CD4-positive, alpha-beta memory T cell (primary cell): ENCODE data around the gene NKAIN2. TPM values are rescaled to one million over a fixed set of nuclear protein-coding genes. Genes with fewer than 3 reads are reported as not detected.
"Not testable (repeated sequence)": the region's sequence is repeated elsewhere in the genome, so short reads cannot be mapped to it uniquely, and the experiment has no call there.

Experiments used
- CTCF ChIA-PET: fragments of 350-600 bp; sonication (Branson Sonifier 250); formaldehyde crosslinking; loops from one replicate; lab custom pipeline; 2021; ENCODE audit warnings: inconsistent platforms; ENCODE audit not compliant: partially characterized antibody; lab: Charles Lee
- POLR2A ChIA-PET: fragments of 350-600 bp; sonication (Branson Sonifier 250); formaldehyde crosslinking; loops from one replicate; lab custom pipeline; 2021; ENCODE audit not compliant: partially characterized antibody; lab: Charles Lee
- DNase-seq, 5 donors: peaks; one replicate each; pipeline versions ENCODE4 v3.0.0 to v3.0.0-alpha.2; 2020 to 2022; ENCODE audit warnings: mixed read lengths in 1 of 5
- H3K27ac ChIP-seq: one replicate; pipeline ENCODE4 v1.7.0; 2013; ENCODE audit warnings: low read depth, low read length
- H3K27me3 ChIP-seq: 2 replicates; pipeline ENCODE4 v1.7.0; 2013; ENCODE audit warnings: mild to moderate bottlenecking, low read length, moderate library complexity; ENCODE audit not compliant: insufficient read depth
- H3K36me3 ChIP-seq: 2 replicates; pipeline ENCODE4 v1.7.0; 2013; ENCODE audit warnings: mild to moderate bottlenecking, low read length, moderate library complexity; ENCODE audit not compliant: insufficient read depth
- H3K4me1 ChIP-seq: 2 replicates; pipeline ENCODE4 v1.7.0; 2013; ENCODE audit warnings: mild to moderate bottlenecking, low read length, moderate library complexity; ENCODE audit not compliant: insufficient read depth
- H3K4me3 ChIP-seq, 2 donors: one replicate each; pipeline ENCODE4 v1.7.0; 2013; ENCODE audit warnings: low read length in 2 of 2, mild to moderate bottlenecking in 1 of 2
- H3K9me3 ChIP-seq, 2 donors: one replicate each; pipeline ENCODE4 v1.7.0; 2013; ENCODE audit warnings: low read length in 2 of 2, control low read depth in 1 of 2; ENCODE audit not compliant: control insufficient read depth in 1 of 2
- H3K27ac Mint-ChIP-seq, 7 donors: one replicate each; pipeline ENCODE4 v1.8.0; 2020 to 2021; ENCODE audit warnings: mixed read lengths in 7 of 7, mild to moderate bottlenecking in 6 of 7, inconsistent platforms in 3 of 7, moderate library complexity in 3 of 7
- H3K27me3 Mint-ChIP-seq, 2 donors: one replicate each; pipeline ENCODE4 v1.8.0; 2020 to 2021; ENCODE audit warnings: mixed read lengths in 2 of 2
- H3K36me3 Mint-ChIP-seq, 2 donors: one replicate each; pipeline ENCODE4 v1.8.0; 2020 to 2021; ENCODE audit warnings: mixed read lengths in 2 of 2, inconsistent platforms in 1 of 2, mild to moderate bottlenecking in 1 of 2
- H3K4me1 Mint-ChIP-seq, 4 donors: one replicate each; pipeline ENCODE4 v1.8.0; 2020 to 2021; ENCODE audit warnings: mixed read lengths in 4 of 4, mild to moderate bottlenecking in 1 of 4
- H3K4me3 Mint-ChIP-seq, 8 donors: one replicate each; pipeline ENCODE4 v1.8.0; 2020 to 2021; ENCODE audit warnings: mixed read lengths in 8 of 8, mild to moderate bottlenecking in 7 of 8, moderate library complexity in 6 of 8, inconsistent platforms in 3 of 8
- H3K9me3 Mint-ChIP-seq, 8 donors: one replicate each; pipeline ENCODE4 v1.8.0; 2020 to 2021; ENCODE audit warnings: mixed read lengths in 8 of 8, mild to moderate bottlenecking in 5 of 8, inconsistent platforms in 3 of 8, moderate library complexity in 1 of 8
- intact Hi-C: fragments of 100-400 bp; cut with micrococcal nuclease; formaldehyde crosslinking; loops from one replicate; pipeline ENCODE4 v1.15.1; 2023
- polyA plus RNA-seq, 2 donors: library from polyadenylated mRNA; unstranded; fragments of 300-500 nt; fragmentation: Illumina TruSeq; gene quantifications; one replicate each; pipeline ENCODE4 v1.2.3, GENCODE V29; 2021
- total RNA-seq, 2 experiments: library from RNA; stranded (reverse); gene quantifications; one replicate each; pipeline ENCODE4 v1.2.3, GENCODE V29; 2021

NKAIN2 gene
- total and polyA plus RNA-seq, 4 experiments from 2014 or later, result not detected

- Histone ChIP-seq H3K9me3 (no peaks in the 10 kb centered on the region), H3K36me3 (no peaks in the 10 kb centered on the region), H3K4me1 (no peaks in the 10 kb centered on the region), H3K27me3 (no peaks in the 10 kb centered on the region), H3K27ac (no peak overlapping the region), H3K4me3 (no peak overlapping the region)
- H3K9me3 Mint-ChIP-seq, result peaks cover 0 to 6% (median 0%) of the 10 kb centered on the region in 8 donors
- intact Hi-C loops, result no loop called here
- H3K36me3 Mint-ChIP-seq, result no peaks in the 10 kb centered on the region
- no peak for DNase-seq
- no peaks in the 10 kb centered on the region for H3K27me3 Mint-ChIP-seq
- no peak overlapping the region for H3K4me3 Mint-ChIP-seq
- H3K4me1 Mint-ChIP-seq, result no peaks in the 10 kb centered on the region
- no peak overlapping the region for H3K27ac Mint-ChIP-seq
- CTCF ChIA-PET, result no interaction called here
- POLR2A ChIA-PET, result no interaction called here
These were observed 733.2 kb downstream of the NKAIN2 start for GRCh38 chr6:124536842-124537191.

- Mint-ChIP-seq H3K27ac (no peak overlapping the region), H3K4me1 (no peaks in the 10 kb centered on the region), H3K4me3 (no peak overlapping the region), H3K9me3 (peaks cover 0 to 2% (median 0%) of the 10 kb centered on the region in 8 donors), H3K36me3 (no peaks in the 10 kb centered on the region), H3K27me3 (no peaks in the 10 kb centered on the region)
- DNase-seq, result no peak
- no peaks in the 10 kb centered on the region for H3K27me3 ChIP-seq
- no peak overlapping the region for H3K27ac ChIP-seq
- no peaks in the 10 kb centered on the region for H3K36me3 ChIP-seq
- H3K4me3 ChIP-seq, result no peak overlapping the region
- POLR2A ChIA-PET, result no interaction called here
- intact Hi-C loops, result no loop called here
- H3K9me3 ChIP-seq, result no peaks in the 10 kb centered on the region
- no peaks in the 10 kb centered on the region for H3K4me1 ChIP-seq
- CTCF ChIA-PET, result no interaction called here
These were observed 735.4 kb downstream of the NKAIN2 start for GRCh38 chr6:124539096-124539495.

- no peaks in the 10 kb centered on the region for H3K4me1 ChIP-seq
- intact Hi-C loops, result no loop called here
- peaks cover 0 to 6% (median 0%) of the 10 kb centered on the region in 8 donors for H3K9me3 Mint-ChIP-seq
- CTCF ChIA-PET, result no interaction called here
- H3K36me3 Mint-ChIP-seq, result no peaks in the 10 kb centered on the region
- POLR2A ChIA-PET, result no interaction called here
- no peak overlapping the region for H3K4me3 Mint-ChIP-seq
- no peaks in the 10 kb centered on the region for H3K27me3 Mint-ChIP-seq
- no peaks in the 10 kb centered on the region for H3K36me3 ChIP-seq
- H3K4me3 ChIP-seq, result no peak overlapping the region
- no peaks in the 10 kb centered on the region for H3K9me3 ChIP-seq
- no peak overlapping the region for H3K27ac Mint-ChIP-seq
- no peaks in the 10 kb centered on the region for H3K27me3 ChIP-seq
- no peak overlapping the region for H3K27ac ChIP-seq
- DNase-seq, result no peak
- no peaks in the 10 kb centered on the region for H3K4me1 Mint-ChIP-seq
These were observed 737.9 kb downstream of the NKAIN2 start for GRCh38 chr6:124541573-124541972.

GRCh38 chr6:124546601-124547000 lies 742.9 kb downstream of the NKAIN2 start:
- Mint-ChIP-seq H3K36me3 (no peaks in the 10 kb centered on the region), H3K27me3 (no peaks in the 10 kb centered on the region), H3K27ac (no peak overlapping the region), H3K4me1 (no peaks in the 10 kb centered on the region), H3K4me3 (no peak overlapping the region), H3K9me3 (peaks cover 0 to 4% (median 0%) of the 10 kb centered on the region in 8 donors)
- no peaks in the 10 kb centered on the region for H3K9me3 ChIP-seq
- H3K36me3 ChIP-seq, result no peaks in the 10 kb centered on the region
- no peaks in the 10 kb centered on the region for H3K27me3 ChIP-seq
- no peak overlapping the region for H3K4me3 ChIP-seq
- intact Hi-C loops, result no loop called here
- no peak overlapping the region for H3K27ac ChIP-seq
- H3K4me1 ChIP-seq, result no peaks in the 10 kb centered on the region
- ChIA-PET CTCF (no interaction called here), POLR2A (no interaction called here)
- DNase-seq, result no peak

GRCh38 chr6:124551711-124552233 lies 748.1 kb downstream of the NKAIN2 start:
- H3K9me3 Mint-ChIP-seq, result peaks cover 0 to 4% (median 2%) of the 10 kb centered on the region in 8 donors
- intact Hi-C loops, result no loop called here
- Histone ChIP-seq H3K9me3 (no peaks in the 10 kb centered on the region), H3K4me3 (no peak overlapping the region), H3K36me3 (no peaks in the 10 kb centered on the region), H3K27me3 (no peaks in the 10 kb centered on the region), H3K27ac (no peak overlapping the region), H3K4me1 (no peaks in the 10 kb centered on the region)
- H3K36me3 Mint-ChIP-seq, result no peaks in the 10 kb centered on the region
- DNase-seq, result no peak
- H3K4me3 Mint-ChIP-seq, result no peak overlapping the region
- H3K27ac Mint-ChIP-seq, result no peak overlapping the region
- no peaks in the 10 kb centered on the region for H3K4me1 Mint-ChIP-seq
- no peaks in the 10 kb centered on the region for H3K27me3 Mint-ChIP-seq
- POLR2A ChIA-PET, result no interaction called here
- CTCF ChIA-PET, result no interaction called here

- H3K36me3 Mint-ChIP-seq, result no peaks in the 10 kb centered on the region
- no peaks in the 10 kb centered on the region for H3K4me1 ChIP-seq
- peaks cover 0 to 4% (median under 1%) of the 10 kb centered on the region in 8 donors for H3K9me3 Mint-ChIP-seq
- H3K9me3 ChIP-seq, result no peaks in the 10 kb centered on the region
- H3K4me3 ChIP-seq, result no peak overlapping the region
- H3K27me3 Mint-ChIP-seq, result no peaks in the 10 kb centered on the region
- H3K4me1 Mint-ChIP-seq, result no peaks in the 10 kb centered on the region
- intact Hi-C loops, result no loop called here
- ChIA-PET POLR2A (no interaction called here), CTCF (no interaction called here)
- H3K27ac ChIP-seq, result no peak overlapping the region
- DNase-seq, result no peak
- H3K27me3 ChIP-seq, result no peaks in the 10 kb centered on the region
- H3K36me3 ChIP-seq, result no peaks in the 10 kb centered on the region
- no peak overlapping the region for H3K4me3 Mint-ChIP-seq
- H3K27ac Mint-ChIP-seq, result no peak overlapping the region
These were observed 754.2 kb downstream of the NKAIN2 start for GRCh38 chr6:124557873-124558272.

- H3K4me3 Mint-ChIP-seq, POLR2A ChIA-PET, H3K27ac Mint-ChIP-seq, H3K9me3 ChIP-seq, H3K36me3 Mint-ChIP-seq, H3K27me3 Mint-ChIP-seq, H3K4me1 ChIP-seq, DNase-seq, H3K9me3 Mint-ChIP-seq, H3K27ac ChIP-seq, H3K4me3 ChIP-seq, H3K4me1 Mint-ChIP-seq, CTCF ChIA-PET, H3K36me3 ChIP-seq, intact Hi-C loops, H3K27me3 ChIP-seq: not testable (repeated sequence)
These were observed 756.4 kb downstream of the NKAIN2 start for GRCh38 chr6:124560078-124560477.
